GM18520 (cell line): Measurements from ENCODE around the gene TXNDC15.
"Not testable (repeated sequence)": the region's sequence is repeated elsewhere in the genome, so short reads cannot be mapped to it uniquely, and the experiment has no call there.

Source experiments
- ATAC-seq: cut with Tn5 transposase; IDR thresholded peaks from one replicate; pipeline ENCODE4 v1.9.1; 2021; ENCODE audit not compliant: unreplicated experiment

The TXNDC15 gene

GRCh38 chr5:134877159-134877558 is 3.0 kb downstream of the TXNDC15 start:
- no peak for ATAC-seq

- ATAC-seq: no peak
These were observed 4.2 kb downstream of the TXNDC15 start for GRCh38 chr5:134878403-134878802.

- ATAC-seq: no peak
These were observed 5.3 kb downstream of the TXNDC15 start for GRCh38 chr5:134879456-134879855.

GRCh38 chr5:134880937-134881336 is 6.8 kb downstream of the TXNDC15 start:
- not testable (repeated sequence) for ATAC-seq

GRCh38 chr5:134881711-134882110 is 7.5 kb downstream of the TXNDC15 start:
- not testable (repeated sequence) for ATAC-seq

- ATAC-seq: no peak
These were observed 13.5 kb downstream of the TXNDC15 start for GRCh38 chr5:134887593-134888159.

- ATAC-seq: no peak
These were observed 15.2 kb downstream of the TXNDC15 start for GRCh38 chr5:134889335-134889734.

- ATAC-seq: no peak
These were observed 17.3 kb downstream of the TXNDC15 start for GRCh38 chr5:134891473-134891872.

- no peak for ATAC-seq
These were observed 18.1 kb downstream of the TXNDC15 start for GRCh38 chr5:134892282-134892681.

GRCh38 chr5:134892926-134893325 is 18.8 kb downstream of the TXNDC15 start:
- ATAC-seq: no peak

- ATAC-seq: no peak
These were observed 19.8 kb downstream of the TXNDC15 start for GRCh38 chr5:134893748-134894505.

- no peak for ATAC-seq
These were observed 28.1 kb downstream of the TXNDC15 start for GRCh38 chr5:134902071-134902801.

- peak; percentile 79 for ATAC-seq
These were observed 30.6 kb downstream of the TXNDC15 start, which contains the start of gene PCBD2 for GRCh38 chr5:134904610-134905245. Gene PCBD2 (plus strand): TSS chr5:134905131. CDS start chr5:134905140, 9 bp downstream.

GRCh38 chr5:134905246-134905996 is 31.2 kb downstream of the TXNDC15 start:
- peak; percentile 5 for ATAC-seq

- ATAC-seq: no peak
These were observed 32.6 kb downstream of the TXNDC15 start for GRCh38 chr5:134906811-134907210.

- not testable (repeated sequence) for ATAC-seq
These were observed 36.6 kb downstream of the TXNDC15 start for GRCh38 chr5:134910752-134911151.

- ATAC-seq: no peak
These were observed 37.4 kb downstream of the TXNDC15 start for GRCh38 chr5:134911285-134912206.

- no peak for ATAC-seq
These were observed 39.1 kb downstream of the TXNDC15 start for GRCh38 chr5:134913254-134913653.

- no peak for ATAC-seq
These were observed 39.6 kb downstream of the TXNDC15 start for GRCh38 chr5:134913795-134914194.
